NCI-H2227 (cell line): ENCODE measurements around the gene CD4.
A peak's percentile ranks its signal among the peaks of the same experiment; 100 is the strongest.
"Not testable (repeated sequence)": the region's sequence is repeated elsewhere in the genome, so short reads cannot be mapped to it uniquely, and the experiment has no call there.

Source experiments
- DNase-seq: peaks from one replicate; lab custom pipeline; 2025; ENCODE audit not compliant: unreplicated experiment; lab: John Stamatoyannopoulos, UW

The CD4 gene

DNA sequence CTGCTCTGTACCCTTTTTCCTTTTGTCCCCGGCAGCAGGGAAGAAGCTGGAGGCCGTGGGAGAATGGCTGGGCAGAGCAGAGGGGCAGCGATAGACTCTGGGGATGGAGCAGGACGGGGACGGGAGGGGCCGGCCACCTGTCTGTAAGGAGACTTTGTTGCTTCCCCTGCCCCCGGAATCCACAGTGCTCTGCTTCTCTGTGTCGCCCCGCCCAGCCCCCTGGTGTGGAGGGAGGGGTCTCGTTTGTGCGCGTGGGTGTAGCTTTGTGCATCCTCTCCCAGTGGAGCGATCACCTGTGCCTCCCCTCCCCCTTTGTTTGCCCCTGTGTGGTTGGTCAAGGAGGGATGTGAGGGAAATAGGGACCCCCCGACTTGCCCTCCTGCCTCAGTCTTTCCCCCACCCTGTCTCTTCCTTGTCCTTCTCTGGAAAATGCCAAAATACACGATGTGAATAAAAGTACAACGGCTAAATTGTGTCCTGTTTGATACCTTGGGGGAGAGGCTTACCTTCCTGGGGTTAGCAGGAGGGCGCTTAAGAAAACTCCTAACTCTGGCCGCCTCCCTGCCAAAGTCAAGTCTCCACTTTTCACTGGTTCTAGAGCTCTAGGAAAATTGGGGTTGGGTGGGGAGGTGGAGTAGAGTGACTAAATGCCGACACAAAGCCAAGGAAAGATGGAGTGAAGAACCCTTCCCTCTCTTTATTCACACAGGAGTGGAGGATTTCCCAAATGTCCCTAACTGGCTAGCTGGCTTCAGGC lies 77.0 kb downstream of the CD4 start:
- DNase-seq = peak; percentile 14

- no peak for DNase-seq
These were observed 77.6 kb downstream of the CD4 start for GRCh38 chr12:6866920-6867412.

DNA sequence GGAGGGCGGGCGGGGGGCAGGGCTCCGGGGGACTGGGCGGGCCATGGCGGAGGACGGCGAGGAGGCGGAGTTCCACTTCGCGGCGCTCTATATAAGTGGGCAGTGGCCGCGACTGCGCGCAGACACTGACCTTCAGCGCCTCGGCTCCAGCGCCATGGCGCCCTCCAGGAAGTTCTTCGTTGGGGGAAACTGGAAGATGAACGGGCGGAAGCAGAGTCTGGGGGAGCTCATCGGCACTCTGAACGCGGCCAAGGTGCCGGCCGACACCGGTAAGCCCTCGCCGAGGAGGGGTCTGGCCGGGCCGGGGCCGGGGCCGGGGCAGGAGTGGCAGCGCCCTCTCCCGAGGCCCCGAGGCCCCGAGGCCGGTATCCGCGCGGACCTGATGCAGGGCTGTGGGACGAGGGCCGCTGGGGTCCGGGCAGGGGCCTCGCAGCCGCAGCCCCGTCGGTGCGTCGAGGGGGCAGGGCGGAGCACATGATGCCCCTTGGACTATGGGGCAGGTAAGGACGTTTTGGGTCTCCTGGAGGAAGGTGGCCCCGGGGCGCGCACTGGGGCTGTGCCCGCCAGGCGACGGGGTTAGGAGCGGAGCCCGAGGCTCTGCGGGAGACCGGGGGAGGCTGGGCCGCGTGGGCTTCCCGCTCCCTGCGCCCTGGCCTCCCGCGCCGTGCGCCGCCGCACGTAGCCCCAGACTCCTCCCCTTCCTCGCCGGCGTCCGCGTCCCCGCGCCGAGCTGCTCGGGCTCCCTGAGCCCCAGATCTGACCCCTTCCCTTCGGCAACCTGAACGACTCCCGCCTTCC lies 78.3 kb downstream of the CD4 start, which contains the start of gene TPI1:
TSS of gene TPI1 (plus strand) at position 119 of the 798 bp plus-strand sequence. CDS start at position 155, 36 bp downstream.
- peak; percentile 78 for DNase-seq

GRCh38 chr12:6868211-6869048 lies 79.1 kb downstream of the CD4 start:
- DNase-seq = no peak

- peak; percentile 86 for DNase-seq
These were observed 80.0 kb downstream of the CD4 start for GRCh38 chr12:6869049-6870021.

DNA sequence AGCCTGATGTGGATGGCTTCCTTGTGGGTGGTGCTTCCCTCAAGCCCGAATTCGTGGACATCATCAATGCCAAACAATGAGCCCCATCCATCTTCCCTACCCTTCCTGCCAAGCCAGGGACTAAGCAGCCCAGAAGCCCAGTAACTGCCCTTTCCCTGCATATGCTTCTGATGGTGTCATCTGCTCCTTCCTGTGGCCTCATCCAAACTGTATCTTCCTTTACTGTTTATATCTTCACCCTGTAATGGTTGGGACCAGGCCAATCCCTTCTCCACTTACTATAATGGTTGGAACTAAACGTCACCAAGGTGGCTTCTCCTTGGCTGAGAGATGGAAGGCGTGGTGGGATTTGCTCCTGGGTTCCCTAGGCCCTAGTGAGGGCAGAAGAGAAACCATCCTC lies 81.0 kb downstream of the CD4 start:
- not testable (repeated sequence) for DNase-seq
